ENCODE measurements around the gene SOX21. TPM values are rescaled to one million over a fixed set of nuclear protein-coding genes. Genes with fewer than 3 reads are reported as not detected.

The SOX21 gene
- polyA plus RNA-seq, 2 of the 4 experiments (the other 2 are of a cell fraction): 0.62 to 6.9 TPM

DNA sequence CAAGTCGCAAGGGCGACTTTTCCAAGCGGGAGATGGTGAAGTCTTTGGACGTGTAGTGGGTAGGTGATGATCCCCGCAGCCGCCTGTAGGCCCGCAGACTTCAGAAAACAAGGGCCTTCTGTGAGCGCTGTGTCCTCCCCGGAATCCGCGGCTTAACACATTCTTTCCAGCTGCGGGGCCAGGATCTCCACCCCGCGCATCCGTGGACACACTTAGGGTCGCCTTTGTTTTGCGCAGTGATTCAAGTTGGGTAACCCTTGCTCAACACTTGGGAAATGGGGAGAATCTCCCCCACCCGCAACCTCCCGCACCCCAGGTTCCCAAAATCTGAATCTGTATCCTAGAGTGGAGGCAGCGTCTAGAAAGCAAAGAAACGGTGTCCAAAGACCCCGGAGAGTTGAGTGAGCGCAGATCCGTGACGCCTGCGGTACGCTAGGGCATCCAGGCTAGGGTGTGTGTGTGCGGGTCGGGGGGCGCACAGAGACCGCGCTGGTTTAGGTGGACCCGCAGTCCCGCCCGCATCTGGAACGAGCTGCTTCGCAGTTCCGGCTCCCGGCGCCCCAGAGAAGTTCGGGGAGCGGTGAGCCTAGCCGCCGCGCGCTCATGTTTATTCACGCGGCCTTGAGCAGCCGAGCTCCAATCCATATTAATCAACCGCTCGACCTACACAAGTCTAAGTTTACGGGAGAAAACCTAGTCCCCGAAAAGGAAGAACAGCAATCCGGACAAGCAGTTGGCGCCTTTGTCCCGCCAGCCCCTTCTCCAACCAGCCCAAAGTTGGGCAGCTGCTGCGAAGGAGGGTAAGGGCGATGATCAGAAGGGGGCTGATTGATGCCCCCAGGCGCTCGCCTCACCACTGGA is 9.9 kb downstream of the SOX21 start:
- ChIA-PET POLR2A (no interaction called here), CTCF (interaction anchor here (0.9 kb wide), 1 partner anchor 20 kb away, joined by 3 read pairs; no protein-coding TSS in a partner anchor)
- ATAC-seq: no peak
- H3K9me3 ChIP-seq: no peaks in the 10 kb centered on the region
- TF ChIP-seq HOXB13 (CRISPR knock-in tag; IDR thresholded peaks at IDR 0.05; ENCODE audit: low read depth) (no peak), HOXB5 (CRISPR knock-in tag; IDR thresholded peaks at IDR 0.05) (no peak), SMC3 (IDR thresholded peaks at IDR 0.05) (no peak), RARB (CRISPR knock-in tag; IDR thresholded peaks at IDR 0.05) (no peak), CBX2 (IDR thresholded peaks at IDR 0.05; ENCODE audit: borderline replicate concordance, low read depth) (no peak), HDAC2 (IDR thresholded peaks at IDR 0.05) (no peak), MAZ (IDR thresholded peaks at IDR 0.05; ENCODE audit: borderline replicate concordance, low read depth, low read length) (no peak), POLR2AphosphoS2 (conservative IDR thresholded peaks at IDR 0.05; ENCODE audit: low read length) (no peak), GATA3 (IDR thresholded peaks at IDR 0.05; ENCODE audit: borderline replicate concordance) (no peak), JUNB (IDR thresholded peaks at IDR 0.05) (no peak)
- TF ChIP-seq, protein P1, sequence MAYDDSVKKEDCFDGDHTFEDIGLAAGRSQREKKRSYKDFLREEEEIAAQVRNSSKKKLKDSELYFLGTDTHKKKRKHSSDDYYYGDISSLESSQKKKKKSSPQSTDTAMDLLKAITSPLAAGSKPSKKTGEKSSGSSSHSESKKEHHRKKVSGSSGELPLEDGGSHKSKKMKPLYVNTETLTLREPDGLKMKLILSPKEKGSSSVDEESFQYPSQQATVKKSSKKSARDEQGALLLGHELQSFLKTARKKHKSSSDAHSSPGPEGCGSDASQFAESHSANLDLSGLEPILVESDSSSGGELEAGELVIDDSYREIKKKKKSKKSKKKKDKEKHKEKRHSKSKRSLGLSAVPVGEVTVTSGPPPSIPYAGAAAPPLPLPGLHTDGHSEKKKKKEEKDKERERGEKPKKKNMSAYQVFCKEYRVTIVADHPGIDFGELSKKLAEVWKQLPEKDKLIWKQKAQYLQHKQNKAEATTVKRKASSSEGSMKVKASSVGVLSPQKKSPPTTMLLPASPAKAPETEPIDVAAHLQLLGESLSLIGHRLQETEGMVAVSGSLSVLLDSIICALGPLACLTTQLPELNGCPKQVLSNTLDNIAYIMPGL (CRISPR knock-in tag; IDR thresholded peaks at IDR 0.05; ENCODE audit: borderline replicate concordance): no peak
- TF ChIP-seq, protein P2, sequence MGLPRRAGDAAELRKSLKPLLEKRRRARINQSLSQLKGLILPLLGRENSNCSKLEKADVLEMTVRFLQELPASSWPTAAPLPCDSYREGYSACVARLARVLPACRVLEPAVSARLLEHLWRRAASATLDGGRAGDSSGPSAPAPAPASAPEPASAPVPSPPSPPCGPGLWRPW (IDR thresholded peaks at IDR 0.05): no peak
- TF ChIP-seq, protein P3, sequence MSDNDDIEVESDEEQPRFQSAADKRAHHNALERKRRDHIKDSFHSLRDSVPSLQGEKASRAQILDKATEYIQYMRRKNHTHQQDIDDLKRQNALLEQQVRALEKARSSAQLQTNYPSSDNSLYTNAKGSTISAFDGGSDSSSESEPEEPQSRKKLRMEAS (IDR thresholded peaks at IDR 0.05): no peak
- FAIRE-seq: no peak
- no peaks in the 10 kb centered on the region for H3K4me1 ChIP-seq
- no peak overlapping the region for H3K4me3 ChIP-seq
- no peak overlapping the region for H3K4me2 ChIP-seq
- DNase-seq (ENCODE audit: low read depth in 1 of 2, low spot score in 1 of 2): no peak
- no peak overlapping the region for H3K27ac ChIP-seq
- 80% methylated on average over 55 of the region's 60 CpGs for WGBS (ENCODE audit: missing lambda C conversion rate)

DNA sequence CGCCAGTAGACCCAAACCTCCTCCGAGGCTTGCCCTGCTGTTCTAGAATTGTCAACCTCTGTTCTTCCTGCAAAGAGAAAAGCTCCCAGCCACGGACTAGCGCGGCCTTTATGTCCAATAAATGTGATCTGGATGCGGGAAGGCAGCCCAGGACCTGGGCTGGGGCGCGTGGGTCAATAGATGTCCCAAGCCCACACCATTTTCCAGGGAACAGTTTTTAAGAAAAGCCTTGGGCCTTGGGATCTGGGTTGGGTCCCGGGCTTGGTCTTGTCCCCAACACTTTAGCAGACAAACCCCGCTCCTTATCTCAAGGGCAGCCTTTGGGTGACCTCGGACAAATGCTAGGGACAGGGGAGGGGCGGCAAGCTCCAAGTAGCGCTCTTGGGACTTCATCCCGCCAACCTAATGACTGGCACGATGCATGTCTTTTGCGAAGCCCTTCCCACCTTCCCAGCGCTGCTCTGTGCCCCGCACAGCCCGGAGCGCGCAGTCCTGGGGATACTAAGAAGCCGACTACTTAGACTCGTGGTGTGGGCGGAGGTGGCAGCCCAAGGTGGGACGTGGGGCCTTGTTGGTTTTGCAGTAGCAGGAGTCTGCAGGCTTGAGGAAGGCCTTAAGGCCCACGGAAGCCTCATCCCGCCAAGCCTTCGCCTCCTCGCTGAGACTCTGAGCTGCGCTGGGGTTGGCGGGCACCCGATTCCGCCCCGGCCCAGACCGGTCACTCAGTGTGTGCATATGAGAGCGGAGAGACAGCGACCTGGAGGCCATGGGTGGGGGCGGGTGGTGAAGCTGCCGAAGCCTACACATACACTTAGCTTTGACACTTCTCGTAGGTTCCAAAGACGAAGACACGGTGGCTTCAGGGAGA is 10.8 kb downstream of the SOX21 start:
- TF ChIP-seq KDM1A (IDR thresholded peaks at IDR 0.05; ENCODE audit: low read depth) (no peak), POLR2AphosphoS2 (conservative IDR thresholded peaks at IDR 0.05; ENCODE audit: low read length) (no peak), RFX5 (IDR thresholded peaks at IDR 0.05) (no peak), MYC (IDR thresholded peaks at IDR 0.05; ENCODE audit: borderline replicate concordance, low read length) (no peak), EP300 (IDR thresholded peaks at IDR 0.05) (no peak), SREBF2 (IDR thresholded peaks at IDR 0.05) (no peak), CBX2 (IDR thresholded peaks at IDR 0.05; ENCODE audit: borderline replicate concordance, low read depth) (no peak), HOXA7 (CRISPR knock-in tag; IDR thresholded peaks at IDR 0.05) (no peak), RAD21 (conservative IDR thresholded peaks at IDR 0.05 in 1 of 2, IDR thresholded peaks at IDR 0.05 in 1 of 2) (no peak)
- TF ChIP-seq, protein P4, sequence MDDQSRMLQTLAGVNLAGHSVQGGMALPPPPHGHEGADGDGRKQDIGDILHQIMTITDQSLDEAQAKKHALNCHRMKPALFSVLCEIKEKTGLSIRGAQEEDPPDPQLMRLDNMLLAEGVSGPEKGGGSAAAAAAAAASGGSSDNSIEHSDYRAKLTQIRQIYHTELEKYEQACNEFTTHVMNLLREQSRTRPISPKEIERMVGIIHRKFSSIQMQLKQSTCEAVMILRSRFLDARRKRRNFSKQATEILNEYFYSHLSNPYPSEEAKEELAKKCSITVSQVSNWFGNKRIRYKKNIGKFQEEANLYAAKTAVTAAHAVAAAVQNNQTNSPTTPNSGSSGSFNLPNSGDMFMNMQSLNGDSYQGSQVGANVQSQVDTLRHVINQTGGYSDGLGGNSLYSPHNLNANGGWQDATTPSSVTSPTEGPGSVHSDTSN (IDR thresholded peaks at IDR 0.05): no peak
- TF ChIP-seq, protein P5, sequence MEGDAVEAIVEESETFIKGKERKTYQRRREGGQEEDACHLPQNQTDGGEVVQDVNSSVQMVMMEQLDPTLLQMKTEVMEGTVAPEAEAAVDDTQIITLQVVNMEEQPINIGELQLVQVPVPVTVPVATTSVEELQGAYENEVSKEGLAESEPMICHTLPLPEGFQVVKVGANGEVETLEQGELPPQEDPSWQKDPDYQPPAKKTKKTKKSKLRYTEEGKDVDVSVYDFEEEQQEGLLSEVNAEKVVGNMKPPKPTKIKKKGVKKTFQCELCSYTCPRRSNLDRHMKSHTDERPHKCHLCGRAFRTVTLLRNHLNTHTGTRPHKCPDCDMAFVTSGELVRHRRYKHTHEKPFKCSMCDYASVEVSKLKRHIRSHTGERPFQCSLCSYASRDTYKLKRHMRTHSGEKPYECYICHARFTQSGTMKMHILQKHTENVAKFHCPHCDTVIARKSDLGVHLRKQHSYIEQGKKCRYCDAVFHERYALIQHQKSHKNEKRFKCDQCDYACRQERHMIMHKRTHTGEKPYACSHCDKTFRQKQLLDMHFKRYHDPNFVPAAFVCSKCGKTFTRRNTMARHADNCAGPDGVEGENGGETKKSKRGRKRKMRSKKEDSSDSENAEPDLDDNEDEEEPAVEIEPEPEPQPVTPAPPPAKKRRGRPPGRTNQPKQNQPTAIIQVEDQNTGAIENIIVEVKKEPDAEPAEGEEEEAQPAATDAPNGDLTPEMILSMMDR (IDR thresholded peaks at IDR 0.05): no peak
- ATAC-seq (no peak), FAIRE-seq (no peak), DNase-seq (ENCODE audit: low read depth in 1 of 2, low spot score in 1 of 2) (no peak)
- 84% methylated on average over 22 of the region's 42 CpGs for WGBS (ENCODE audit: missing lambda C conversion rate)
- Histone ChIP-seq H3K27ac (no peak overlapping the region), H3K4me3 (no peak overlapping the region), H3K9me3 (no peaks in the 10 kb centered on the region), H3K4me1 (no peaks in the 10 kb centered on the region), H3K4me2 (no peak overlapping the region)
- CTCF ChIA-PET: interaction anchor here (0.9 to 1.0 kb wide), 2 partner anchors 20 to 21 kb away, joined by 3 read pairs; no protein-coding TSS in a partner anchor
- POLR2A ChIA-PET: no interaction called here

Data from A549 (cell line).